ENCODE data around the gene NAA80. TPM values are rescaled to one million over a fixed set of nuclear protein-coding genes. Genes with fewer than 3 reads are reported as not detected.
A peak's percentile ranks its signal among the peaks of the same experiment; 100 is the strongest.

Gene NAA80
- total RNA-seq, 2 donors from 2014 or later, result 24.4 to 37.8 TPM

GRCh38 chr3:50260027-50260941 lies 38.9 kb downstream of the NAA80 start:
- H3K36me3 Mint-ChIP-seq (ENCODE audit: low read depth), result peaks cover 47% of the 10 kb centered on the region
- no peaks in the 10 kb centered on the region for H3K4me1 Mint-ChIP-seq
- H3K27ac Mint-ChIP-seq, result peak overlapping the region; percentile 63
- peak overlapping the region; percentile 68 for H3K4me3 Mint-ChIP-seq
- peak; percentile 96 for ATAC-seq (replicated peaks)
- no peaks in the 10 kb centered on the region for H3K9me3 Mint-ChIP-seq
- H3K27me3 Mint-ChIP-seq, result no peaks in the 10 kb centered on the region

GRCh38 chr3:50259432-50260026 lies 39.7 kb downstream of the NAA80 start:
- Mint-ChIP-seq H3K9me3 (no peaks in the 10 kb centered on the region), H3K36me3 (ENCODE audit: low read depth) (peaks cover 54% of the 10 kb centered on the region), H3K27ac (peak overlapping the region; percentile 63), H3K4me1 (no peaks in the 10 kb centered on the region), H3K27me3 (no peaks in the 10 kb centered on the region), H3K4me3 (peak overlapping the region; percentile 68)
- peak; percentile 18 for ATAC-seq (replicated peaks)

- Mint-ChIP-seq H3K27me3 (no peaks in the 10 kb centered on the region), H3K4me3 (peak overlapping the region; percentile 68), H3K9me3 (no peaks in the 10 kb centered on the region), H3K27ac (peak overlapping the region; percentile 56), H3K36me3 (ENCODE audit: low read depth) (peaks cover 60% of the 10 kb centered on the region), H3K4me1 (no peaks in the 10 kb centered on the region)
- no peak for ATAC-seq (replicated peaks)
These were observed 40.2 kb downstream of the NAA80 start for GRCh38 chr3:50258979-50259378.

- Mint-ChIP-seq H3K9me3 (no peaks in the 10 kb centered on the region), H3K36me3 (ENCODE audit: low read depth) (peaks cover 68% of the 10 kb centered on the region), H3K27me3 (no peaks in the 10 kb centered on the region), H3K27ac (peak overlapping the region; percentile 56), H3K4me3 (no peak overlapping the region), H3K4me1 (no peaks in the 10 kb centered on the region)
- ATAC-seq (replicated peaks), result no peak
These were observed 41.0 kb downstream of the NAA80 start for GRCh38 chr3:50258029-50258680.

- H3K27ac Mint-ChIP-seq, result peak overlapping the region; percentile 67
- H3K36me3 Mint-ChIP-seq (ENCODE audit: low read depth), result peaks cover 75% of the 10 kb centered on the region
- H3K4me3 Mint-ChIP-seq, result no peak overlapping the region
- H3K27me3 Mint-ChIP-seq, result no peaks in the 10 kb centered on the region
- no peaks in the 10 kb centered on the region for H3K9me3 Mint-ChIP-seq
- ATAC-seq (replicated peaks), result no peak
- no peaks in the 10 kb centered on the region for H3K4me1 Mint-ChIP-seq
These were observed 42.0 kb downstream of the NAA80 start for GRCh38 chr3:50256978-50257890.

- no peak for ATAC-seq (replicated peaks)
- Mint-ChIP-seq H3K27ac (peak overlapping the region; percentile 76), H3K27me3 (no peaks in the 10 kb centered on the region), H3K36me3 (ENCODE audit: low read depth) (peaks cover 90% of the 10 kb centered on the region), H3K9me3 (no peaks in the 10 kb centered on the region), H3K4me1 (peaks cover 11% of the 10 kb centered on the region), H3K4me3 (no peak overlapping the region)
These were observed 44.0 kb downstream of the NAA80 start for GRCh38 chr3:50255251-50255615.

GRCh38 chr3:50254577-50255250 lies 44.5 kb downstream of the NAA80 start:
- H3K27me3 Mint-ChIP-seq, result no peaks in the 10 kb centered on the region
- peaks cover 14% of the 10 kb centered on the region for H3K4me1 Mint-ChIP-seq
- peak overlapping the region; percentile 76 for H3K27ac Mint-ChIP-seq
- no peak overlapping the region for H3K4me3 Mint-ChIP-seq
- no peak for ATAC-seq (replicated peaks)
- peaks cover 91% of the 10 kb centered on the region for H3K36me3 Mint-ChIP-seq (ENCODE audit: low read depth)
- H3K9me3 Mint-ChIP-seq, result no peaks in the 10 kb centered on the region

GRCh38 chr3:50251220-50251619 lies 48.0 kb downstream of the NAA80 start:
- Mint-ChIP-seq H3K27me3 (no peaks in the 10 kb centered on the region), H3K4me3 (peak overlapping the region; percentile 65), H3K27ac (peak overlapping the region; percentile 80), H3K4me1 (peaks cover 30% of the 10 kb centered on the region), H3K36me3 (ENCODE audit: low read depth) (peaks cover 72% of the 10 kb centered on the region), H3K9me3 (no peaks in the 10 kb centered on the region)
- ATAC-seq (replicated peaks), result peak; percentile 74

GRCh38 chr3:50250514-50250913 lies 48.7 kb downstream of the NAA80 start:
- Mint-ChIP-seq H3K4me3 (peak overlapping the region; percentile 65), H3K4me1 (peaks cover 30% of the 10 kb centered on the region), H3K9me3 (no peaks in the 10 kb centered on the region), H3K27me3 (no peaks in the 10 kb centered on the region), H3K27ac (peak overlapping the region; percentile 80), H3K36me3 (ENCODE audit: low read depth) (peaks cover 65% of the 10 kb centered on the region)
- no peak for ATAC-seq (replicated peaks)

- no peak for ATAC-seq (replicated peaks)
- Mint-ChIP-seq H3K27me3 (no peaks in the 10 kb centered on the region), H3K36me3 (ENCODE audit: low read depth) (peaks cover 56% of the 10 kb centered on the region), H3K9me3 (no peaks in the 10 kb centered on the region), H3K4me3 (no peak overlapping the region), H3K4me1 (peaks cover 30% of the 10 kb centered on the region), H3K27ac (peak overlapping the region; percentile 59)
These were observed 49.7 kb downstream of the NAA80 start for GRCh38 chr3:50249457-50249856.

GRCh38 chr3:50248387-50248786 lies 50.8 kb downstream of the NAA80 start:
- Mint-ChIP-seq H3K4me1 (peaks cover 38% of the 10 kb centered on the region), H3K9me3 (no peaks in the 10 kb centered on the region), H3K27ac (peak overlapping the region; percentile 81), H3K4me3 (peak overlapping the region; percentile 34), H3K36me3 (ENCODE audit: low read depth) (peaks cover 56% of the 10 kb centered on the region), H3K27me3 (no peaks in the 10 kb centered on the region)
- no peak for ATAC-seq (replicated peaks)

GRCh38 chr3:50246517-50246954 lies 52.7 kb downstream of the NAA80 start:
- Mint-ChIP-seq H3K27me3 (no peaks in the 10 kb centered on the region), H3K4me3 (peak overlapping the region; percentile 99), H3K27ac (peak overlapping the region; percentile 99), H3K4me1 (peaks cover 52% of the 10 kb centered on the region), H3K9me3 (no peaks in the 10 kb centered on the region), H3K36me3 (ENCODE audit: low read depth) (peaks cover 49% of the 10 kb centered on the region)
- peak; percentile 80 for ATAC-seq (replicated peaks)

Data from activated T-helper 17 cell treated with anti-CD3 and anti-CD28 coated beads, Interleukin-2, amount 50 U/mL, for 72 hours (primary cell).